CD4-positive, alpha-beta T cell treated with Interleukin-15 for 1 hour (primary cell): Measurements from ENCODE around the gene ULK4.
"Not testable (repeated sequence)": the region's sequence is repeated elsewhere in the genome, so short reads cannot be mapped to it uniquely, and the experiment has no call there.

ENCODE experiments used
- DNase-seq: peaks from one replicate; pipeline ENCODE4 v3.0.0-alpha.2; 2020

ULK4 gene

DNA sequence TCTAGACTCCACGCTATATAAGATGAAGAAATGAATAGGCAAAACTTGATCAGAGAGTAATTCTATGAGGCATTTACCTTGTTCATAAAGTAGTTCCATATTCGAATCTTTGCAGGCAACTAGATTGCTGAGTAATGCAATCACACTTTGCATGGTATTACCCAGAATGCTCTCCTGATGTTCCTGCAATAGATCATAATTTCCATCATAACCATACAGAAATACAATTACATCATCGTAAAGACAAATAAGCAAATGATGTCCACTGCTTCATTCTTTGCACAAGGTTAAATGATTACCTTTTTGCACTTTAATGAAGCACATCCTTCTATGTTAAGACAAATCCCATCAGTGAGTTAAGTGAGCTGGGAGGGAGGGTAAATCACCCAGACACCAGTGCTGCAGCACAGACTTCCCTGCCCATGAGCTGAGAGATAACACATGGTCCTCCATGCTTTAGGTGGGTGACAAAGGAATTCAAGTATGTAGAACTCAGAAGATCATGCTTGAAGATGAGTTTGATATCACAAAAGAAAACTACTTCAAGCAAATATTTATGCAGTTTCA lies 395.9 kb downstream of the ULK4 start:
- no peak for DNase-seq

DNA sequence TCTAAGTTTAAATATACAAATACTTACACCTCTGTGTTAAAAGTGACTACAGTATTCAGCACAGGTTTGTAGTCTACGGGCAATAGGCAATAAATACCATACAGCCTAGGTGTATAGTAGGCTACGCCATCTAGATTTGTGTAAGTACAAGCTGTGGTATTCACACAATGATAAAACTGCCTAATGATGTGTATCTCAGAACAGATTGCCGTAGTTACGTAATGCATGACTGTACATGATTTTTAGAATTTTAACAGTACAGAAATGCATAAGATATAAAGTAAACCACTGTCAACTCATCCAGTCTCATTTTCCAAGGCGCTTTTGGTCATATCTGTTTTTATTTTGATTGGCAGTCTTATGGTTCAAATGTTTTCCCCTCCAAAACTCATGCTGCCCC lies 396.9 kb downstream of the ULK4 start:
- no peak for DNase-seq

DNA sequence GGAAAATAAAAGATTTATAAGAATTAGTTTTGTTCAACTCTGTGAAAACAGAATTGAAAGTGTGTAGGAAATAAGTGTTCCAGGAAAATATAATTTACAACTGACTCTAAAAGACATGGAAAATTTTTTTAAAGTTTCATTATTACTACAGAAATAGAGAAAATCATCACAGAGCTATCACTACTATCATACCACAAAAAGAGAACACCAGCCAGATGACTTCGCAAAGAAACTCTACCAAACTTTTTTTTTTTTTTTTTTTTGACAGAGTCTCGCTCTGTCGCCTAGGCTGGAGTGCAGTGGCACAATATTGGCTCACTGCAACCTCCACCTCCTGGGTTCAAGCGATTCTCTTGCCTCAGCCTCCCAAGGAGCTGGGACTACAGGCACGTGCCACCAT lies 405.7 kb downstream of the ULK4 start:
- not testable (repeated sequence) for DNase-seq

DNA sequence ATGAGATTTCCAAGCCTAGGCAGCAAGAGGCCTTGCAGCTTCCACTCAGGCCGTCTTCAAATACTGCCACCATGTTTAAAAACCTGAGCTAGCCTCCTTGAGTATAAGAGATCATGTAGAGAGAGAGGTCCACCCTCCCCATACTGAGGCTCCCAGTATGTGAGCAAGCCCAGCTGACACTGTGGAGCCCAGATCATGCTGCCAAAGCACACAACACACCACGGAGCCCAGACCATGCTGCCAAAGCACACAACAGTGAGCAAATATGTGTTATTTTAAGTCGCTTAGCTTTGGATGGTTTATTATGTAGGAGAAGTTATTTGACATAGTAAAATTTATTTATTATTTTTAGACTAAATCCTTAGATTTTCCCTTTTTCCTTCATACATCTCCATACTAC lies 428.9 kb downstream of the ULK4 start:
- DNase-seq: no peak

DNA sequence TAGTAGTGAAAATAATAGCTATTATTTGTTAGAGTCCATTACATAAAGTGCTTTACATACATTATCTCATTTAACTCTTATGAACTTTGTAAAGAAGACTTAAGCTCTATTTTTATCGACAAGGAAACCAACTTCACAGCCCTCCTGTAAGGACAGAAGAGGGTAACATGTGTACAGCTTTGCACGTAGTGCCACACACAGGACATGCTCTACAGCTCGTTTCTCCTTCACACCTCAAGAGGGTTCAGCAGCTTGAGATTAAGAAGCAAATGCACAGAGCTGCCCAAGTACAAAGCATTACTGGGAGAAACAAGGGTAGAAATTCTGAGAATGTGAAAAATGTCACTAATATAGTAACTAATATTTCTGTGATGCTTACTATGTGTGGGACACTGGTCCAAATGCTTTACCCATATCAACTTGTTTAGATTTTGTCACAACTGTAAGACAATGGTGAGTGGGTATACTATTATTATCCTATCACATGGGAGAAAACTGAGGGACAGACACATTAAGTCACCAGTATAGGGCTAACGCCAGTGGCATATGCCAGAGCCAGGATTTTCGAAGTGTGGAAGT lies 434.8 kb downstream of the ULK4 start:
- no peak for DNase-seq

DNA sequence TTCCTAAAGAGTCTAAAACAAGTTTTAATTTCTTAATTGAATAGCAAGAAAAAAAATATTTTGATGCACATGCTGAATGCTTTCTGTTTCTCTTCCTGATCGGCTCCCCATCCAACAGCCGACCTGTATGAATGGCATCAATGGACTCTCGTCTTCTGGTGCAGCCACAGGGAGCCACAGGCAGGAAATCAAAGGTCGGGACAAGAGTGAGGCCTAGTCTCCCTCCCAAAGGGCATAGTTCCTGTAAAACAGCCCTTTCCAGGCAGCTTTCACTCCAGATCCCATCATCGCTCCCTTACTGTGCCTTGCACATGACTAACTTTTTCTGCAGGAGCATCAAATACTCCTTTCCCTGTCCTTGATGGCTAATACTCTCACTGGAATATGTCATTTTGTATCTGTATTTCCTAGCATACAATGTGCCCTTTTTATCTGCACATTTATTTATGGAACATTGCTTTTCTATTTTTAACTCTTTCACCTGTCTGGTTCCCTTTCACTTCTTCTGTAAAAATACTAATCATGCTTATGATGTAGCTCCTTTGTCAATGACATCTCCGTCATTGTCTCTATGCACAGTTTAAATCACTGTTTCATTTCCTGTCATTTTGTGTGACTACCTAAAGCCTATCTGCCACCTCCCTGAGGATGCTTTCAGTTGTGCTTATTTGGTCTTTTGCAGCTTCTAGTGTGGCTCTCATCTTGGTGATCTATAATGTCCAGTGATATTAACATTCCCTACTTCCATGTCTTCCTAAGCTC lies 436.4 kb downstream of the ULK4 start:
- no peak for DNase-seq

DNA sequence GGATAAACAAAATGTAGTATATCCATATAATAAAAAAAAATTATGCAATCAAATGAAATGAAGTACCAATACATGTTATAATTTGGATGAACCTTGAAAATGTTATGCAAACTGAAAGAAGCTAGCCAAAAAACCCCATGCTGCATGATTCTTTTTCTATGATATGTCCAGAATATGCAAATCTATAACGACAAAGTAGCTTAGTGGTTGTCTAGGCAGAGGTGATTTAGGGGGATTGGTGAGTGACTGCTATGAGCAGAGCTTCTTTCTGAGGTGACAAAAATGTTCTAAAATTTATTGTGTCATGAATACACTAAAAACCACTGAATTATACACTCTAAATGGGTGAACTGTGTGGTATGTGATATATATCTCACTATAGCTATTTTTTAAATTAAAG lies 438.0 kb downstream of the ULK4 start:
- no peak for DNase-seq

DNA sequence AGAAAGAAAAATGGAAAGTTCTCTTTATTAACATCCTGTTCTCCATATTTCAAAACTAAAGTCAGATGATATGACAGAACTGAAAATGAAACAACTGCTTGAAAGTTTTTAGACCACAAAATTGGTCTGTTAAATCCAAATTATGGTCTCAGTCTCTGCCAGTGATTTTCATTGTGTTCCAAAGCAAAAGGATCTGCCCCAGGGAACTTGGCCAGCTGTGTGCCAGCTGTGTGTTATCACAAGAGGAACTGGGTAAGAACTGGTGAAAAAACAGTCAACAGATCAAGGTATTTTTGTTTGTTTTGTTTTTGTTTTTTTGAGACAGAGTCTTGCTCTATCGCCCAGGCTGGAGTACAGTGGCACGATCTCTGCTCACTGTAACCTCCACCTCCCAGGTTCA lies 439.3 kb downstream of the ULK4 start:
- DNase-seq: no peak

DNA sequence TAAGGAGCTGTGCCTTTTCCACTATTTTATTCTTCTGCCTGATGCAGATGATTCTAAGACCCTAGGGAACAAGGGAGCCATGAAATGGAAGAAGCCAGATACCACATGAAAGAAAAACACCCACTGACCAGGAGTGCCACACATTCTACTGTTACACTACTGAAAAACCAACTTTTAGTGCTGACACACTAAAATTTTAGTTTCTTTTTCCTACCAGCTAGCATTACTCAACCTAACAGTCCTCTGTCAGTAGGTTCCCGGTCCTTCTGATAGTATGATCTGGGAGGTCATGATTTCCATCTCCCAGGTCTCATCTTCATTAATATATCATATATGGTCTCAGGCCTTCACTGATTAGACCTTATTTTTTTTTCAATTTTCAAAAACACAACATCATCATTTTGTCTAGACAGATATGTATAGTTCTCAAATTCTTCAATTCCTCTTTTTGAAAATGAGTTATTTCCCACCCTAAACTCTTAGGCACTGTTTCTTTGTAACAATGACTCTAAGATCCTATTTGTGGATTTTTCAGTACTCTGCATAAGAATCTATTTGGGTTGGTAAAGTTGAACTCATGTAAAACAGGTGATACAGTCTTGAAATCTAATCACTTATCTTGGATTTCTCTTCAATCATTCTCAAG lies 440.8 kb downstream of the ULK4 start:
- no peak for DNase-seq

DNA sequence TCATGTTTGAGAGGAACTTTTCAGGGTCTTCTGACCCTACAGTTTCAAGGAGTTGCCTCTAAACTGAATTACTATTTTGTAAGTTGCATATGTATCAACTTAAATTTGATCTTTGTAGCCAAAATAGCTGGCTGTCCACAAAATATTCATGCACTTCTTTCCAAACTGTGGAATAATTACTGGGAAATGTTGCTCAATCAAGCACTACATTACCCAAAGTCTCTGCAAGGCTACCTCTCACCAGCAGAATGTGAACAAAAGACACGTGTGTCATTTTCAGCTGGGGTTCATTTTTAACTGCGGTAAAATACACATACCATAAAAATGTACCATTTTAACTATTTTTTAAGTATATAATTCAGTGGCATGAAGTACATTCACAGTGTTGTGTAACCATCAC lies 442.2 kb downstream of the ULK4 start:
- no peak for DNase-seq

DNA sequence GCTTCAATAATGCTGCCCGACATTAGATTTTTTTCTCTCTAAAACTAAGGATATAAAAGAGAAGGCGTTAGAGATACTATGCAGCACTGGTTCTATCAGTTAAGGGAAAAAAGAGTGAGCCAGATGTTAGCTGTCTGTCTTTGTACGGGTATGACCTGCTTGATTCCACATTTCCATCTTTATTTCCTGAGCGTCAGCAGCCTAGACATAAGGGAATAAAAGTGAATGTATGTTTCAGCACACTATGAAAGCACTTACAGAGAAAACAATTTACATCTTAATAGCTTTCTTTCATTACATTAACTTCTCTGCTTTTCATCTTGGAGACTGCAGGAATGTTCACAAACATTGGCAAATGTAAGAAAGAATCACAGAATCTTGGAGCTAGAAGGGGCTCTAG lies 443.3 kb downstream of the ULK4 start:
- no peak for DNase-seq

DNA sequence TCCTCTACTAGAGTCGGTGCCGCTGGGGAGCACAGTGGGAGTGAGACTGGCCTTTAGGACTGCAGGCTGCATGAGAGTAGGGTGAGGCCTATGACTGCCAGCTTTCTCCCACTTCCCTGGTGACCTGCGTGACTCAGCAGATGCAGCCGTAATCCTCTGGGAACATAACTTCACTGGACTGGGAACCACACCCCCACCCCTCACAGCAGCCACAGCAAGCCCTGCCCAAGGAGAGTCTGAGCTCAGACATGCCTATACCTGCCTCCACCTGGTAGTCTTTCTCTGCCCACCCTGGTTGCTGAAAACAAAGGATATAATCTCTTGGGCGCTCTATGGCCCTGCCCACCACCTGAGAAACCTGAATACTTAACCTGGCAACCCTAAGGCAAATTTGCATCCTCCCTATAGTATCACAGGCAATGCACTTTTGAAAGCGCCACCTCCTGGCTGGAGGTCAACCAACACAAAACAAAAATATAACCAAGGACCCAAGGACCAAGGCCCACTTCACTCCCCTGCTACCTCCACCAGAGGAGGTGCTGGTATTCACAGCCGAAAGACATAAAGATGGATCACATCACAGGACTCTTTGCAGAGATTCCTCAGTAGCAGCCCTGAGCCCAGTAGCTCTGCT lies 453.7 kb downstream of the ULK4 start:
- DNase-seq: no peak

DNA sequence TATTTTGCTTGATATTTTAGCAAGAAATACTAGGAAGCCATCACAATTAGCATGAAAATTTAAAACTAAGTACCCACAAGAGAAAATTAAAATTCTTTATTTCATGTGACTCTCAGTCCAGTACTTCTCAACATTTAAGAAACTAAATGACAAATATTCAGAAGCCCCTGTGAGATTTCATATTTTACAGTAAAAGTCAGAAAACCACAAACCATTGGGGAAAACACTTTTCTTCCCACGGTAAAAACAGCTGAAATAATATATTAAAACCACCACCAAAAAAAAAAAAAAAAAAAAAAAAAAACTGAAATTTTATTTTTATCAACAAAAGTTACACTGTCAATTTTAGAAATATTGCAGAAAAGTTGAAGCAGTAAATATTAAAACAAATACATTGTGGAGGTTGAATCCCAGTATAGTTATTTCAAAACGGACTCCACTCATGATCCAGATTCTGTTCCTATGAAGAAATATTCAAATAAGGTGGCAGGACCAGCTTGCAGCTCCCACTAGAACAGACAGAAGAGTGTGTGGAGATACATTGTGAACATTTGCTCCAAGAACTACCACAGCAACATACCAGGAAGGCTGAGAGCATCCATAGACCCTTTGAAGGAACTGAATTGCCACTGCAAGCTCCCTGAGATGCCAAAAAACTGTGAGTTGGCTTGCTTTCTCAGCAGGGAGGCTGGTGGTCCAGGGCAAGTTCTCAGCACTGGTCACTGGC lies 454.4 kb downstream of the ULK4 start:
- no peak for DNase-seq

DNA sequence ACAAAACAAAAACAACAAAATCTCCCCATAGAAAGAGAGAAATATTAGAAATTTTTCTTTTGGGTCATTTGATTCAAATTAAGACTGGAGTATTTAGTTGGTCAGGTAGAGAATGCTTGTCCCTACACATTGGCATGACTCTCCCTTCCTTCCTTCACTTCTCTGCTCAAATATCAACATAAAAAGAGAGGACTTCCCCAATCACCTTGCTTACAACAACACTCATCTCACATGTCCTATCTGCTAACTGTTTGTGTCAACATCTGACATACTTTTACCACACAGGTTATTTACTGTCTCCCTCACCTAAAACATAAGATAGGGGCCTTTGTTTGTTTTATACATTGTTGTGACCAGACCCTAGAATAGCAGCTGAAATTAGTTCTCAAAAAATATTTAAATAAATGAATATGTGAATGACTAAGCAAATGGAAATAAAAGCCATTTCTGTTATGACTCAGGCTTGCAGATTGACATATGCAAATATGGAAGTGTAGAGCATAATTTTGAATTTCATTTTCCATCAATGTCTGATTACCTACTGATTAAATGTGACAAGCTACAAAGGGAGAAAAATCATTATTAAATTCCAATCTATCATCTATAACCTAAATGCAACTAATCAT lies 457.8 kb downstream of the ULK4 start:
- DNase-seq: no peak

DNA sequence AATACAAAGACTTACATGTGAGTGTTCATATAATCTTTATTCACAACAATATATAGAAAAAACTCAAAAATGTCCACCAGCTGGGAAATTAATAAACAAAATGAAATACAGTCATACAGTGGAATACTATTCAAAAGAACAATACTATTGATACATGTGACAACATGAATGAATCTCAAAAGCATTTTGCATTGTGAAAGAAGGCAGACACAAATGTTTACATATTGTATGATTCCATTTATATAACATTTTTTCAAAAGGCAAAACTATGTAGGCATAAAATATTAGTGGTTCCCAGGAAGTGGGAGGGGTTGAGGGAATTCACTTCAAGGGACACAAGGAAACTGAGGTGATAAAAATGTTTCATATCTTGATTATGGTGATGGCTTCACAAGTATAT lies 459.4 kb downstream of the ULK4 start:
- no peak for DNase-seq

DNA sequence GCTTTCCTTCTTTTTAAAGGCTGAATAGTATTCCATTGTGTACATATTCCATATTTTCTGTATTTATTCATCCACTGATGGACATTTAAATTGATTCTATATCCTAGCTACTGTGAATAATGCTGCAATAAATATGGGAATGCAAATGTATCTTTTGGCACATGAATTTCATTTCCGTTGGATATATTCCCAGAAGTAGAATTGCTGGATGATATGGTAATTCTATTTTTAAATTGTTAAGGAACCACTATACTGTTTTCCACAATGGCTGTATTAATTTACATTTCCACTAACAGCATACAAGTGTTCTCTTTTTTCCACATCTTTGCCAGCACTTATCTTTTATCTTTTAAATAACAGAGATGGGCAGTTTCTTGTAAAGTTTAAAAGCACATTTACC lies 459.9 kb downstream of the ULK4 start:
- DNase-seq: no peak

DNA sequence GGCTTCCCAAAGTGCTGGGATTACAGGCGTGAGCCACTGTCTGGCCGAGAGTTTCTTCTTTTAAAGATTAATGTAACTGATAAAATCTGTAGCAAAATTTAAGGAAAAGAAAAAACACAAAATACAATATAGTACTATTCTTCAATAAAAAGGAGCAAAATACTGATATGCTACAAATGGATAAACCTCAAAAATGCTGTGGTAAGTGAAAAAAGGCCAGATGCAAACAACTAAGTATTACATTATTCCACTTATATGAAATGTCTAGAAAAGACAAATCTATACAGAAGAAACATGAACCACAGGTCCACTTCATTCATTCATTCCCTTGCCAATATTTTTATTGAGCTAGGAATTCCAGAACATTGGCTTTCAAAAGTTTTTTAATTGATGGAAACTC lies 463.1 kb downstream of the ULK4 start:
- no peak for DNase-seq

DNA sequence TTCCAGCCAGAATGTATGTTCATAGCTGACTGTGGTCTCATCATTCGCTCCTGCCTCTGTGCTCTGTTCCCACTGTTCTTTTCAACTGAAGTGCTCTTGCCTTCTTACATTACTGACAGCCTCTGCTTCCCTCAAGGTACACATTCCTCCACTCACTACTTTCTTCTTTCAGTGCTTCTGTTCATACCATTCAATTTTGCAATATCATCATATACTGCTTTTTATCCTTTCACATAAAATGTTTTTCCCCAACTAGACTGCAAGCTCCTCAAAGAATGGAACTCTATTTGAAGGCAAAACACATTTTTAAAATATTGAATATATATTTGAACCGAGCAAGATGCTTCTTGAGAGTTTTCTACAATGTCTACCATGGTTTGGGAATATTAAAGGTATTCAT lies 471.5 kb downstream of the ULK4 start:
- DNase-seq: no peak

DNA sequence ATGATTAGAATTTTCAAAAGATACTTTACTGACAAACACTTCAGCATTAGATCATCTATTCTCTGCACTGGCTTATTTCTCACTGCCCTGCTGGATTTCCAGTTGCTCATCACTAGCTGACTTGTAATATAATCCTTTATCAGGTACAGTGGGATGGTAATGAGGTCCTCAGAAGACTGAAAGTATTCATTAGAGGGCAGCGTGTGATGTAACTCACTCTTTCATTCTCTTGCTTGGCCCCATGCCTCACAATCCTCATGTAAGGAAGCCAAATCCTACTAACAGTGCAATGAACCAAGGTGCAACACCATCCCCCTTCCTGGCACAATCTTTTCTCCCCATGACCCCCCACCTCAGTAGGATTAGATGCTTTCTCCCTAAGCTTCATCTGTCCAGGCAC lies 472.7 kb downstream of the ULK4 start:
- DNase-seq: no peak

DNA sequence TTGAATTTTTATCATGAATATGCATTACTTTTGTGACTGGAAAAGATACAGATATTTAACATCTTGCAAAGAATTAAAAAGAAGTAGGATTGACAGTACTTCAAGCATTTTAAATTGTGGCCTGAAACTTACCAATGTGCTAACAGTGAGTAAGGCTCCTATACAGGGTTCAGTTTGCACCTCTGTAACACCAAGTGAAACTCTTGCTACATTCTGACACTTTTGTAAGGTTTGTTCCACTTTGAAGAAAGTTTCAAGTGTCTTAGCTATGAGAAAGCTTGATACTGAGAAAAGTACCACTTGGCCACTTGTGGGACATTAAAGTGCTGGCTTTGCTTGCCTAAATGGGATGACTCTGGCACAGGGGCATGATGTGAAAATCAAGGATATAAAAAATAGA lies 473.4 kb downstream of the ULK4 start:
- DNase-seq: no peak

DNA sequence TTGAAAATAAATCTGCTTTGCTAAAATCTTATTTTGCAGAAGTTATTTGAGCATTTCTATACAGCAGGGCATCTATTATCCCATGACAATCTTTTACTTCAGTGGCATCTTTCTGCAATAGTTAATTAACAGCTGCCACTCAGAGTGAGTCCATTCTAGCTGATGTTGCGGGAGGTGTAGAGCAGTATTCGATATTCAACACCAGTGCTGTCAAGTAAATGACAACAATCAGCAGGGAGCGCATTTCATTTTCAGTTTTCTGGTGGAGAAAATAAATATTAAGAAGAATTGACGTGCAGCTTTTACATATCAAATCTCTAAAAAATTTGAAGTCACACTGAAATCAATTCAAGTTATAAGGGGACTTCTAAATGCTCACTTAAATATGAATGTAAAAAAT lies 476.4 kb downstream of the ULK4 start:
- DNase-seq: no peak

DNA sequence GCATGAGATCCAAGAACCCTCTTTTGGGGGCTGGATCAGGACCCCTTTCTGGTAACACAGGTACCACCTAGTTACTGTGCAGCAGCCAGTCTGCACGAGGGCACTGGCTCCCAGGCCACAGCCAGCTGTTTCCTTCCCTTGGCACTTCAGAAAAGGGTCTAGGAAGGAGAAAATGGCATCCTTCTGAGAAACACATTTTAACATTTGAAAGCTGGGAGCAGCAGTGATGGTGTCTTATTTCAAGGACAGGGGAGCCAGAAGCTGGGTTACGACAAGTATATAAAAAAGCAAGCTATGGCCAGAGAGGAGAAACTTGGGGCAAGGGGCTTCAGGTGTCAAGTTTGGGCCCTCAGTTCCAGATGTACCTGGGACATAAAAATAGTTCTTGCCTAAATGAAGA lies 479.8 kb downstream of the ULK4 start:
- DNase-seq: no peak

DNA sequence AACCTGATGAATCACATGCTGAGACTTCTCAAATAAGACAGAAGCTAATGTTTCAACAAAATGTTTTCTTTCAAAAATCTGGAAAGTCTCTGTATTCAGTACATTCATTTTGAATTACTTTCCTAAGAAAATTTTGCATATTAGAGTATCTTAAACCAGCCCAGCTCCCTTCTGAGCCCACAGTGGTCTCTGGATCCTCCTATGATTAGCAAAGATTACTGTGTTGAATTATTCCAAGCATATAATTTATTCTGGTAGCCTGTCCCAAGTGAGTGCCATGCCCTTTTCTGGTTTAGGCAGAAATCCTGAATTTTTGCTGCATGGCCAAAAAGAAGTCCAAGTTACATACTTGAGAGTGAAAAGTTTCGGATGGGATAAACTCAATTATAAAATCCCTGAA lies 483.6 kb downstream of the ULK4 start:
- no peak for DNase-seq
